Body of pancreas (tissue), 4 donors: ENCODE data around the gene NMRAL1.

Experiments used
- POLR2A ChIP-seq, 3 donors: fragments of 450-650 bp; IDR thresholded peaks; one replicate each; pipeline ENCODE4 v1.6.1; 2016; ENCODE audit warnings: antibody characterized with exemption in 3 of 3, mild to moderate bottlenecking in 2 of 3
- TF ChIP-seq, protein P1 (sequence below), 7 experiments: fragments of 450-650 bp in 4 of 7; fragments of 200-600 bp in 3 of 7; sonication (generic) in 3 of 7; IDR thresholded peaks; one replicate each; pipeline ENCODE4 v1.5.1; 2016 to 2019; ENCODE audit warnings: antibody characterized with exemption in 7 of 7

DNA sequence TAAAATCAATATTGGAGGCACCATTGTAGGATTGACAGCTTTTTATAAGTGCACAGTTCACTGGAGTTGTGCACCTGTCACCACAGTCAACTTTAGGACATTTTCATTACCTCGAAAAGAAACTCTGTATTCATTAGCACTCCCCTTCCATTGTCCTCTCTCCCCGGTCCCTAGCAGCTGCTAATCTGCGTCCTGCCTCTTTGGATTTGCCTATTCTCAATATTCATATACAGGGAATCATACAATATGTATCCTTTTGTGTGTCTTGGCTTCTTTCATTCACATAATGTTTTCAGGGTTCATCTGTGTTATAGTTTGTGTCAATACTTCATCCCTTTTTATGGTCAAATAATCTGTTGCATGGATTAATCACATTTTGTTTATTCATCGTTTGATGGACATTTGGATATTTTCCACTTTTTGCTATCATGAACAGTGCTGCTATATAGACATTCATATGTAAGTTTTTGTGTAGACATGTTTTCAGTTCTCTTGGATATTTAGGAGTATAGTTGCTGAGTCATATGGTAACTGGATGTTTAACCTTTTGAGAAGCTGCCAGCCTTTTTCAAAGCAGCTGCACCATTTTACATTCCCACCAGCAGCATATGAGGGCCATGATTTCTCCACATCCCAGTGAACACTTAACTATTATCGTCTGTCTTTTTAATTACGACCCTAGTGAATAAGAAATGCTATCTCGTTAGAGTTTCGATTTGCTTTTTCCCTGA is 38.9 kb downstream of the NMRAL1 start:
- TF ChIP-seq, protein P1, sequence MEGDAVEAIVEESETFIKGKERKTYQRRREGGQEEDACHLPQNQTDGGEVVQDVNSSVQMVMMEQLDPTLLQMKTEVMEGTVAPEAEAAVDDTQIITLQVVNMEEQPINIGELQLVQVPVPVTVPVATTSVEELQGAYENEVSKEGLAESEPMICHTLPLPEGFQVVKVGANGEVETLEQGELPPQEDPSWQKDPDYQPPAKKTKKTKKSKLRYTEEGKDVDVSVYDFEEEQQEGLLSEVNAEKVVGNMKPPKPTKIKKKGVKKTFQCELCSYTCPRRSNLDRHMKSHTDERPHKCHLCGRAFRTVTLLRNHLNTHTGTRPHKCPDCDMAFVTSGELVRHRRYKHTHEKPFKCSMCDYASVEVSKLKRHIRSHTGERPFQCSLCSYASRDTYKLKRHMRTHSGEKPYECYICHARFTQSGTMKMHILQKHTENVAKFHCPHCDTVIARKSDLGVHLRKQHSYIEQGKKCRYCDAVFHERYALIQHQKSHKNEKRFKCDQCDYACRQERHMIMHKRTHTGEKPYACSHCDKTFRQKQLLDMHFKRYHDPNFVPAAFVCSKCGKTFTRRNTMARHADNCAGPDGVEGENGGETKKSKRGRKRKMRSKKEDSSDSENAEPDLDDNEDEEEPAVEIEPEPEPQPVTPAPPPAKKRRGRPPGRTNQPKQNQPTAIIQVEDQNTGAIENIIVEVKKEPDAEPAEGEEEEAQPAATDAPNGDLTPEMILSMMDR (IDR thresholded peaks at IDR 0.05) = no peak
- no peak for TF ChIP-seq POLR2A (IDR thresholded peaks at IDR 0.05)
